Coronary artery (tissue), 2 donors: Measurements from ENCODE around the gene TEX264.

Experiments used
- DNase-seq: peaks from one replicate; pipeline ENCODE4 v3.0.0-alpha.2; 2017; ENCODE audit warnings: low spot score
- H3K27ac ChIP-seq, 2 donors: fragments of 200-600 bp; sonication (generic); one replicate each; pipeline ENCODE4 v1.5.1; 2016 to 2019
- H3K4me3 ChIP-seq: fragments of 200-600 bp; sonication (generic); 2 replicates; pipeline ENCODE4 v1.5.1; 2016; ENCODE audit warnings: mild to moderate bottlenecking, moderate library complexity
- CTCF ChIP-seq: fragments of 200-600 bp; sonication (generic); IDR thresholded peaks from one replicate; pipeline ENCODE4 v1.5.1; 2019; ENCODE audit warnings: antibody characterized with exemption

TEX264 gene

GRCh38 chr3:51686512-51687215, 15.6 kb downstream of the TEX264 start:
- no peak overlapping the region for H3K4me3 ChIP-seq
- H3K27ac ChIP-seq, result peak overlapping the region; percentile 12 to 74
- DNase-seq, result no peak
- no peak for TF ChIP-seq CTCF

GRCh38 chr3:51687431-51688205, 16.6 kb downstream of the TEX264 start:
- H3K4me3 ChIP-seq, result no peak overlapping the region
- peak overlapping the region in 1 of 2 donors; percentile 40 for H3K27ac ChIP-seq
- TF ChIP-seq CTCF, result no peak
- no peak for DNase-seq

GRCh38 chr3:51688206-51688600, 17.2 kb downstream of the TEX264 start:
- Histone ChIP-seq H3K27ac (no peak overlapping the region), H3K4me3 (no peak overlapping the region)
- TF ChIP-seq CTCF, result no peak
- no peak for DNase-seq

GRCh38 chr3:51691021-51691420, 20.0 kb downstream of the TEX264 start:
- peak overlapping the region in 1 of 2 donors; percentile 28 for H3K27ac ChIP-seq
- H3K4me3 ChIP-seq, result no peak overlapping the region
- TF ChIP-seq CTCF, result no peak
- no peak for DNase-seq

GRCh38 chr3:51691949-51692348, 20.9 kb downstream of the TEX264 start:
- TF ChIP-seq CTCF, result no peak
- no peak overlapping the region for H3K4me3 ChIP-seq
- no peak for DNase-seq
- H3K27ac ChIP-seq, result no peak overlapping the region

- no peak overlapping the region for H3K27ac ChIP-seq
- no peak for DNase-seq
- H3K4me3 ChIP-seq, result no peak overlapping the region
- no peak for TF ChIP-seq CTCF
These were observed 21.9 kb downstream of the TEX264 start for GRCh38 chr3:51692980-51693395.

GRCh38 chr3:51696954-51697353, 25.9 kb downstream of the TEX264 start:
- H3K4me3 ChIP-seq, result no peak overlapping the region
- DNase-seq, result no peak
- TF ChIP-seq CTCF, result no peak
- H3K27ac ChIP-seq, result no peak overlapping the region
